HCT116 (cell line): ENCODE results near the gene PSENEN. TPM values are rescaled to one million over a fixed set of nuclear protein-coding genes. Genes with fewer than 3 reads are reported as not detected.

Source experiments
- ATAC-seq: fragments of 200-7000 bp; cut with Tn5 transposase; 2 replicates; pipeline ENCODE4 v1.9.1; 2020; ENCODE audit warnings: mild to moderate bottlenecking, moderate library complexity
- BruUV-seq: library from RNA; stranded (reverse); fragments of 400-500 nt; replicated peaks from 2 replicates; lab custom pipeline; 2021; lab: Mats Ljungman, UMichigan
- CTCF ChIA-PET: fragments of 300-600 bp; sonication (Branson Sonifier 250); formaldehyde crosslinking; loops from one replicate; lab custom pipeline; 2021; ENCODE audit warnings: antibody characterized with exemption; lab: Charles Lee
- POLR2A ChIA-PET: fragments of 300-600, 350-600 bp; sonication (Branson Sonifier 250); formaldehyde crosslinking; loops from one replicate; lab custom pipeline; 2021; ENCODE audit warnings: antibody characterized with exemption; lab: Charles Lee
- RAD21 ChIA-PET, 2 experiments: fragments of 300-600 bp; sonication (Branson Sonifier 250); formaldehyde crosslinking; loops; one replicate each; lab custom pipeline; 2023; ENCODE audit warnings: low total read pairs in 2 of 2; ENCODE audit not compliant: uncharacterized antibody in 2 of 2, unreplicated experiment in 2 of 2, low non-redundant PET in 1 of 2; lab: Charles Lee
- DNase-seq: peaks from one replicate; pipeline ENCODE4 v3.0.0-alpha.2; 2010; ENCODE audit warnings: low read depth, low spot score
- H2AFZ ChIP-seq: fragments of 200-600 bp; shearing (Covaris generic), sonication (generic); 2 replicates; pipeline ENCODE4 v1.6.1; 2017; ENCODE audit warnings: low read depth, mixed run types, mixed read lengths, antibody characterized with exemption, low read length; ENCODE audit not compliant: poor library complexity, severe bottlenecking
- H3K27ac ChIP-seq: 2 replicates; pipeline ENCODE4 v1.5.1; 2012; ENCODE audit warnings: low read depth, low read length
- H3K27me3 ChIP-seq: fragments of 200-600 bp; sonication (generic); 2 replicates; pipeline ENCODE4 v1.6.1; 2016; ENCODE audit warnings: mixed run types, low read length, mixed read lengths; ENCODE audit not compliant: insufficient read depth
- H3K36me3 ChIP-seq, 2 experiments: fragments of 200-500 bp in 1 of 2; fragments of 200-600 bp in 1 of 2; sonication (Bioruptor generic) in 1 of 2; sonication (generic) in 1 of 2; 2 replicates each; pipeline versions ENCODE4 v1.5.1 to v1.6.1; 2014 to 2016; ENCODE audit warnings: low read length in 2 of 2, inconsistent platforms in 1 of 2, mixed read lengths in 1 of 2, mixed run types in 1 of 2; ENCODE audit not compliant: insufficient read depth in 2 of 2, control insufficient read depth in 1 of 2
- H3K4me1 ChIP-seq, 2 experiments: fragments of 200-600 bp in 1 of 2; sonication (generic) in 1 of 2; 2 replicates each; pipeline versions ENCODE4 v1.5.1 to v1.6.1; 2012 to 2017; ENCODE audit warnings: low read length in 2 of 2, inconsistent platforms in 1 of 2, mild to moderate bottlenecking in 1 of 2, mixed read lengths in 1 of 2, mixed run types in 1 of 2, moderate library complexity in 1 of 2; ENCODE audit not compliant: insufficient read depth in 2 of 2, control insufficient read depth in 1 of 2
- H3K4me2 ChIP-seq: fragments of 200-600 bp; sonication (generic); 2 replicates; pipeline ENCODE4 v1.6.1; 2017; ENCODE audit warnings: mixed run types, low read length, mixed read lengths
- H3K4me3 ChIP-seq, 2 experiments: fragments of 200-600 bp in 1 of 2; sonication (generic) in 1 of 2; replicated peaks in 1 of 2; 2 replicates each; pipeline ENCODE4 v1.5.1; 2011 to 2016; ENCODE audit warnings: low read length in 2 of 2, control low read depth in 1 of 2, low read depth in 1 of 2, mild to moderate bottlenecking in 1 of 2, mixed read lengths in 1 of 2, mixed run types in 1 of 2
- H3K79me2 ChIP-seq: fragments of 200-600 bp; sonication (generic); 2 replicates; pipeline ENCODE4 v1.6.1; 2017; ENCODE audit warnings: mild to moderate bottlenecking, mixed run types, low read length, moderate library complexity, mixed read lengths; ENCODE audit not compliant: insufficient read depth
- H3K9ac ChIP-seq: fragments of 200-600 bp; sonication (generic); 2 replicates; pipeline ENCODE4 v1.6.1; 2016; ENCODE audit warnings: low read length, mixed read lengths
- H3K9me2 ChIP-seq: fragments of 200-600 bp; sonication (generic), shearing (Covaris generic); 2 replicates; pipeline ENCODE4 v1.6.1; 2017; ENCODE audit warnings: mixed run types, mild to moderate bottlenecking, moderate library complexity; ENCODE audit not compliant: insufficient read depth
- H3K9me3 ChIP-seq, 2 experiments: fragments of 200-500 bp in 1 of 2; fragments of 200-600 bp in 1 of 2; sonication (Bioruptor generic) in 1 of 2; sonication (generic) in 1 of 2; 2 replicates each; pipeline ENCODE4 v1.6.1; 2014 to 2017; ENCODE audit warnings: low read length in 2 of 2, mixed read lengths in 2 of 2, inconsistent platforms in 1 of 2, low read depth in 1 of 2, mild to moderate bottlenecking in 1 of 2, mixed run types in 1 of 2, moderate library complexity in 1 of 2; ENCODE audit not compliant: control insufficient read depth in 1 of 2, insufficient read depth in 1 of 2
- H4K20me1 ChIP-seq: fragments of 200-600 bp; sonication (generic), shearing (Covaris generic); 2 replicates; pipeline ENCODE4 v1.6.1; 2017; ENCODE audit warnings: mixed run types, mild to moderate bottlenecking, moderate library complexity; ENCODE audit not compliant: insufficient read depth
- CBX3 ChIP-seq: IDR thresholded peaks from 2 replicates; pipeline ENCODE4 v1.6.1; 2012; ENCODE audit warnings: low read depth
- CEBPB ChIP-seq: IDR thresholded peaks from 2 replicates; pipeline ENCODE4 v1.6.1; 2012; ENCODE audit warnings: low read depth
- CTCF ChIP-seq, 3 experiments: fragments of 200-600 bp in 1 of 3; sonication (generic) in 1 of 3; IDR thresholded peaks in 2 of 3; conservative IDR thresholded peaks in 1 of 3; 2 replicates each; pipeline ENCODE4 v1.5.1; 2012 to 2017; ENCODE audit warnings: low read depth in 2 of 3, low read length in 2 of 3, antibody characterized with exemption in 1 of 3, borderline replicate concordance in 1 of 3, control low read depth in 1 of 3, mild to moderate bottlenecking in 1 of 3, mixed read lengths in 1 of 3, mixed run types in 1 of 3, moderate library complexity in 1 of 3; ENCODE audit not compliant: insufficient read depth in 1 of 3
- EGR1 ChIP-seq: IDR thresholded peaks from 2 replicates; pipeline ENCODE4 v1.6.1; 2012; ENCODE audit warnings: low read depth
- ELF1 ChIP-seq: IDR thresholded peaks from 2 replicates; pipeline ENCODE4 v1.6.1; 2012; ENCODE audit warnings: low read depth, borderline replicate concordance
- EZH2 ChIP-seq: fragments of 200-600 bp; sonication (generic); IDR thresholded peaks from 2 replicates; pipeline ENCODE4 v1.6.1; 2017; ENCODE audit warnings: antibody characterized with exemption, mixed run types
- EZH2phosphoT487 ChIP-seq: fragments of 200-600 bp; IDR thresholded peaks from 2 replicates; pipeline ENCODE4 v1.6.1; 2018; ENCODE audit warnings: antibody characterized with exemption, borderline replicate concordance
- FOSL1 ChIP-seq: IDR thresholded peaks from 2 replicates; pipeline ENCODE4 v1.6.1; 2012; ENCODE audit warnings: low read depth
- JUND ChIP-seq: IDR thresholded peaks from 2 replicates; pipeline ENCODE4 v1.6.1; 2012
- POLR2A ChIP-seq: IDR thresholded peaks from 2 replicates; pipeline ENCODE4 v1.7.0; 2011; ENCODE audit warnings: borderline replicate concordance; ENCODE audit not compliant: insufficient read depth, insufficient read length; ENCODE audit errors: extremely low read depth
- RAD21 ChIP-seq: IDR thresholded peaks from 2 replicates; pipeline ENCODE4 v1.6.1; 2012; ENCODE audit warnings: low read depth, mild to moderate bottlenecking
- SIN3A ChIP-seq: IDR thresholded peaks from 2 replicates; pipeline ENCODE4 v1.6.1; 2012; ENCODE audit warnings: low read depth
- SP1 ChIP-seq: IDR thresholded peaks from 2 replicates; pipeline ENCODE4 v1.6.1; 2012; ENCODE audit warnings: low read depth
- SRF ChIP-seq: IDR thresholded peaks from 2 replicates; pipeline ENCODE4 v1.6.1; 2012; ENCODE audit warnings: low read depth
- TCF7L2 ChIP-seq: IDR thresholded peaks from 2 replicates; pipeline ENCODE4 v1.7.0; 2011; ENCODE audit warnings: borderline replicate concordance, inconsistent platforms; ENCODE audit not compliant: insufficient read depth, insufficient read length; ENCODE audit errors: extremely low read depth
- YY1 ChIP-seq: IDR thresholded peaks from 2 replicates; pipeline ENCODE4 v1.6.1; 2011; ENCODE audit warnings: low read length, low read depth, moderate library complexity, mild to moderate bottlenecking; ENCODE audit not compliant: insufficient replicate concordance; ENCODE audit errors: extremely low read depth
- ZBTB33 ChIP-seq: IDR thresholded peaks from 2 replicates; pipeline ENCODE4 v1.6.1; 2011; ENCODE audit warnings: mild to moderate bottlenecking, low read length, moderate library complexity; ENCODE audit not compliant: insufficient replicate concordance; ENCODE audit errors: extremely low read depth
- ZFX ChIP-seq: fragments of 450-650 bp; IDR thresholded peaks from 2 replicates; pipeline ENCODE4 v1.6.1; 2017
- ZNF274 ChIP-seq: fragments of 200-500 bp; sonication (Bioruptor generic); IDR thresholded peaks from 2 replicates; pipeline ENCODE4 v1.6.1; 2014; ENCODE audit warnings: mild to moderate bottlenecking, low read depth, low read length, inconsistent platforms
- intact Hi-C: fragments of 100-400 bp; cut with micrococcal nuclease; formaldehyde crosslinking; loops from 2 replicates; pipeline ENCODE4 v1.10.0; 2022
- total RNA-seq: library from RNA; stranded (reverse); gene quantifications from one replicate; pipeline ENCODE4 v1.2.1, GENCODE V29; 2021; ENCODE audit not compliant: unreplicated experiment

PSENEN gene
- total RNA-seq, 1 experiment from 2014 or later, result 55.3 TPM

GRCh38 chr19:35738021-35738886, 7.2 kb upstream of the PSENEN start:
- Histone ChIP-seq H3K27me3 (no peaks in the 10 kb centered on the region), H3K4me3 (no peak overlapping the region), H3K4me2 (no peak overlapping the region), H4K20me1 (no peaks in the 10 kb centered on the region), H3K79me2 (no peaks in the 10 kb centered on the region), H3K27ac (no peak overlapping the region)
- CTCF ChIA-PET, result no interaction called here
- POLR2A ChIA-PET, result interaction anchor here (1.9 kb wide), 1 partner anchor 10 kb away, joined by 5 read pairs; the partner anchor contains the start of gene LIN37
- TF ChIP-seq CEBPB, result no peak
- TF ChIP-seq SRF, result no peak
- no peak for TF ChIP-seq SP1
- TF ChIP-seq EZH2phosphoT487, result no peak
- TF ChIP-seq YY1, result no peak
- TF ChIP-seq TCF7L2, result no peak
- TF ChIP-seq CBX3, result no peak
- TF ChIP-seq POLR2A, result no peak
- no peak for TF ChIP-seq ZBTB33
- no peak for TF ChIP-seq ELF1
- no peak for TF ChIP-seq ZFX
- TF ChIP-seq ZNF274, result no peak
- TF ChIP-seq SIN3A, result no peak
- TF ChIP-seq JUND, result no peak
- TF ChIP-seq RAD21, result no peak
- no peak for TF ChIP-seq EGR1
- no peak for TF ChIP-seq CTCF (IDR thresholded peaks at IDR 0.05 in 2 of 3, conservative IDR thresholded peaks at IDR 0.05 in 1 of 3; ENCODE audit: borderline replicate concordance in 1 of 3, insufficient read depth in 1 of 3, low read depth in 2 of 3, low read length in 2 of 3)
- no peak for TF ChIP-seq EZH2
- TF ChIP-seq FOSL1, result no peak
- TF ChIP-seq, all 23 proteins: peak for 0
- intact Hi-C loops, result no loop called here
- H3K4me1 ChIP-seq, result peaks cover 15 to 16% of the 10 kb centered on the region in 2 experiments; a peak in 3 of 4 replicates
- peaks cover 19 to 30% of the 10 kb centered on the region in 2 experiments; a peak in 3 of 4 replicates for H3K36me3 ChIP-seq
- ATAC-seq, result no peak
- BruUV-seq, result TSS peak; percentile 60
- no peaks in the 10 kb centered on the region for H3K9me3 ChIP-seq
- RAD21 ChIA-PET, result no interaction called here
- no peaks in the 10 kb centered on the region for H3K9me2 ChIP-seq
- no peak overlapping the region for H3K9ac ChIP-seq
- DNase-seq, result no peak
- H2AFZ ChIP-seq, result no peak overlapping the region
